ENCODE measurements around the gene TBC1D22A. TPM values are rescaled to one million over a fixed set of nuclear protein-coding genes. Genes with fewer than 3 reads are reported as not detected.

Gene TBC1D22A
- total RNA-seq, 1 experiment from 2014 or later = 26.0 TPM

DNA sequence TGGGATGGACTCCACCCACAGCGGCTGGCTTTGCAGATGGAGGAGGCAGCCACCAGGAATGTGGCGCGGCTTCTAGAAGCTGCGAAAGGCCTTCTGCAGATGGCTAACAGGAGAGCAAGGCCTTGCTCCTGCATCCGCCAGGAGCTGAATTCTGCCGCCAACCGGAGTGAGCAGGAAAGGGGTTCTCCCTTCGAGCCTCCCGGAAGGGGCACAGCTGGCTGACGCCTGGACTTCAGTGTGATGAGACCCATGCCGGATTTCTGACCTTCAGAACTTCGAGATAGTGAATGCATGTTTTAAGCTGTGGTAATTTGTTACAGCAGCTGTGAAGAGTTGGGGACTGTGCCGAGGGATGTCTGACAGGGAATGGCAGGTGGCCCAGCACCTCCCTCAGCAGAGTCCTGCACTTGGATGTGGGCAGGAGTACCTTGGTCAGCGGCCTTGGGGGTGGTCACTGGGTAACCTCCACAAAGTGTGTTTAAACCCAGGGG is 7.7 kb downstream of the TBC1D22A start:
- Mint-ChIP-seq H3K36me3 (ENCODE audit: insufficient read depth, unreplicated experiment) (peaks cover 16% of the 10 kb centered on the region), H3K9me3 (ENCODE audit: unreplicated experiment) (no peaks in the 10 kb centered on the region), H3K27me3 (ENCODE audit: insufficient read depth, unreplicated experiment) (no peaks in the 10 kb centered on the region), H3K4me3 (ENCODE audit: unreplicated experiment) (no peak overlapping the region), H3K4me1 (ENCODE audit: insufficient read depth, unreplicated experiment) (peaks cover 23% of the 10 kb centered on the region), H3K27ac (ENCODE audit: low read depth, unreplicated experiment) (no peak overlapping the region)
- TF ChIP-seq, protein P1, sequence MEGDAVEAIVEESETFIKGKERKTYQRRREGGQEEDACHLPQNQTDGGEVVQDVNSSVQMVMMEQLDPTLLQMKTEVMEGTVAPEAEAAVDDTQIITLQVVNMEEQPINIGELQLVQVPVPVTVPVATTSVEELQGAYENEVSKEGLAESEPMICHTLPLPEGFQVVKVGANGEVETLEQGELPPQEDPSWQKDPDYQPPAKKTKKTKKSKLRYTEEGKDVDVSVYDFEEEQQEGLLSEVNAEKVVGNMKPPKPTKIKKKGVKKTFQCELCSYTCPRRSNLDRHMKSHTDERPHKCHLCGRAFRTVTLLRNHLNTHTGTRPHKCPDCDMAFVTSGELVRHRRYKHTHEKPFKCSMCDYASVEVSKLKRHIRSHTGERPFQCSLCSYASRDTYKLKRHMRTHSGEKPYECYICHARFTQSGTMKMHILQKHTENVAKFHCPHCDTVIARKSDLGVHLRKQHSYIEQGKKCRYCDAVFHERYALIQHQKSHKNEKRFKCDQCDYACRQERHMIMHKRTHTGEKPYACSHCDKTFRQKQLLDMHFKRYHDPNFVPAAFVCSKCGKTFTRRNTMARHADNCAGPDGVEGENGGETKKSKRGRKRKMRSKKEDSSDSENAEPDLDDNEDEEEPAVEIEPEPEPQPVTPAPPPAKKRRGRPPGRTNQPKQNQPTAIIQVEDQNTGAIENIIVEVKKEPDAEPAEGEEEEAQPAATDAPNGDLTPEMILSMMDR (IDR thresholded peaks at IDR 0.05; ENCODE audit: unreplicated experiment) = no peak
- ChIA-PET CTCF (no interaction called here), POLR2A (interaction anchor here (0.9 to 5.9 kb wide), 2 partner anchors 8 to 16 kb away, joined by 3 to 109 read pairs; partner anchors contain the start of gene TBC1D22A)
- intact Hi-C loops (cut with micrococcal nuclease) = no loop called here
- no TSS peak for BruUV-seq (replicated peaks)
- DNase-seq (ENCODE audit: unreplicated experiment) = no peak

DNA sequence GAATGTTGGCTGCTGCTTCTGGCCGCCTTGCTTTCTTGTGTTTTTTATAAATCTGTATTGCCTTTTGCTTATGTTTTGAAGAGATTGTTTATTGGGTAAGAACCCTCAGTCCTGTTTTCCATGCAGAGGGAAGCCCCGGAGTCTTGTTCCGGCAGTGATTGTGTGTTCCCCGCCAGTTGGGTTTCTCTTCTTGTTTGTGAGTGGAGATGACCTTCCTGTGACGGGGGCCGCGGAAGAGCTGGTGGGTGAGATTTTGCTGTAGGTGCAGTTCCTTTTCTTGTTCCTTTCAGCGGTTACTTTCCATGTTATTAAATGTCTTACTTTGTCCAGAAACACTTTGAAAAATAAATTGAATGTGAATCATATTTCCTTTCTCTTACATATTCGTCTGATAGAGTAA is 8.3 kb downstream of the TBC1D22A start:
- intact Hi-C loops (cut with micrococcal nuclease) = no loop called here
- BruUV-seq (replicated peaks) = no TSS peak
- Mint-ChIP-seq H3K4me3 (ENCODE audit: unreplicated experiment) (no peak overlapping the region), H3K36me3 (ENCODE audit: insufficient read depth, unreplicated experiment) (peaks cover 16% of the 10 kb centered on the region), H3K4me1 (ENCODE audit: insufficient read depth, unreplicated experiment) (peaks cover 26% of the 10 kb centered on the region), H3K27me3 (ENCODE audit: insufficient read depth, unreplicated experiment) (no peaks in the 10 kb centered on the region), H3K27ac (ENCODE audit: low read depth, unreplicated experiment) (peak overlapping the region; percentile 49), H3K9me3 (ENCODE audit: unreplicated experiment) (no peaks in the 10 kb centered on the region)
- TF ChIP-seq, protein P1 (IDR thresholded peaks at IDR 0.05; ENCODE audit: unreplicated experiment) = no peak
- no peak for DNase-seq (ENCODE audit: unreplicated experiment)
- POLR2A ChIA-PET = interaction anchor here (5.9 kb wide), 1 partner anchor 8 kb away, joined by 109 read pairs; the partner anchor contains the start of gene TBC1D22A
- CTCF ChIA-PET = no interaction called here

DNA sequence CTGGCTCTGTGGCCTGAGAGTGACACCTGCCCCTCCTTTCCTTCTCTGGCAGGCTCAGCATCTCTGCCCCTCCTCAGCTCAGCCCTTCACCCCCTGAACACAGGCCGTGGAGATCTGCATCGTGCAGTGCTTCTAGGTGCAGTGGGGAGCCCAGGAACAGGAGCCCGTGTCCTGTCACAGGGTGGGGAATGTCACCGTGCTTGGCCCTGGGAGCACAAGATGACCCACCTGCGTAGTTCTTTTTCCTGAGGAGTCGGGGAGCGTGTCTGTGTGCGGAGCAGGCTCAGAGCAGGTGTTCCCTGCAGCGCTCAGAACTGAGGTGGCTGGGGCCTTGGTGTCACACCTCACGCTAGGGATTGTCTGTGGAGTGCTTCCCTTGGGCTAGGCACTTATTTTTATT is 10.6 kb downstream of the TBC1D22A start:
- TF ChIP-seq, protein P1 (IDR thresholded peaks at IDR 0.05; ENCODE audit: unreplicated experiment) = no peak
- no peak overlapping the region for H3K4me3 Mint-ChIP-seq (ENCODE audit: unreplicated experiment)
- intact Hi-C loops (cut with micrococcal nuclease) = no loop called here
- no peaks in the 10 kb centered on the region for H3K9me3 Mint-ChIP-seq (ENCODE audit: unreplicated experiment)
- BruUV-seq (replicated peaks) = no TSS peak
- peaks cover 29% of the 10 kb centered on the region for H3K36me3 Mint-ChIP-seq (ENCODE audit: insufficient read depth, unreplicated experiment)
- ChIA-PET POLR2A (interaction anchor here (1.1 to 5.9 kb wide), 6 partner anchors 8 to 29 kb away, joined by 3 to 109 read pairs (median 4); partner anchors contain the start of gene TBC1D22A), CTCF (interaction anchor here (0.7 to 4.3 kb wide), 5 partner anchors 11 to 55 kb away, joined by 3 to 41 read pairs (median 25); partner anchors contain the start of gene TBC1D22A)
- no peaks in the 10 kb centered on the region for H3K27me3 Mint-ChIP-seq (ENCODE audit: insufficient read depth, unreplicated experiment)
- H3K27ac Mint-ChIP-seq (ENCODE audit: low read depth, unreplicated experiment) = peak overlapping the region; percentile 85
- peaks cover 35% of the 10 kb centered on the region for H3K4me1 Mint-ChIP-seq (ENCODE audit: insufficient read depth, unreplicated experiment)
- DNase-seq (ENCODE audit: unreplicated experiment) = no peak

DNA sequence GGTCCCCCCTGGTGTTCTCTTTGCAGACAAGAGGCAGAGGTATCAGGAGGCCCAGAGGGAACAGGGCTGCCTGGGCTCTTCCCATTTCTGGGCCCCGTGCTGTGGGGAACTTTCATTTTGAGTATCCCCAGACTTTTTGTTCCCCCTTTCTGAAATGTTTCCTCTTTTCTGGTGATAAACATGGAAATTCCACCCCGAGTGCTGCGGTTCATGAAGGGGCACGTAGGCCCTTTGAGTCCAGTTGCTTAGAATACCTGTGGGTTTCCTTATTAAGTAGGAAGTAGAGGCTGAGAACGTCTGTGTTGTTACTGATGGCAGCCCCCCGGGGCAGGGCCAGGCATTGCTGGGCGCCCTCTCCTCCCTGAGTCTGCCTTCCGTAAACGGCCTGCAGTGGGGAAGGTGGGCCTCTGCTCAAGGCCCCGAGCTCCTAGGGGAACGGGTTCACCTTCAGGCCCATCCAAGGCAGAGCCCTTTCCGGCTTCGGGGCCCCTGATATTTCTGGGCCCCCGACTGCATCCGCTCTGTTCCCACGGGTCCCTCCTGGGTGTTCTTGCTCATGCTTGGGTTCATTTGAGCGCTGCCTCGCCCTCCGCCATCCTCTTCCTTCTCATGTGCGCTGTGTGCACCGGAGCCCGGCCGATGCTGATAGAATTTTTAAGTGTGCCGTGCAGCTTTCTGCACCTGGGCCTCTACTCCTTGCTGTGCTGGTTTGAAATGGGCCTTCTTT is 12.0 kb downstream of the TBC1D22A start:
- peak overlapping the region; percentile 85 for H3K27ac Mint-ChIP-seq (ENCODE audit: low read depth, unreplicated experiment)
- no peak for DNase-seq (ENCODE audit: unreplicated experiment)
- POLR2A ChIA-PET = interaction anchor here (0.7 to 5.9 kb wide), 13 partner anchors 9 to 1030 kb away, joined by 3 to 109 read pairs (median 3); partner anchors contain the start of gene TBC1D22A
- no peaks in the 10 kb centered on the region for H3K9me3 Mint-ChIP-seq (ENCODE audit: unreplicated experiment)
- BruUV-seq (replicated peaks) = TSS peak; percentile 52
- peak overlapping the region; percentile 59 for H3K4me3 Mint-ChIP-seq (ENCODE audit: unreplicated experiment)
- peaks cover 32% of the 10 kb centered on the region for H3K36me3 Mint-ChIP-seq (ENCODE audit: insufficient read depth, unreplicated experiment)
- H3K27me3 Mint-ChIP-seq (ENCODE audit: insufficient read depth, unreplicated experiment) = no peaks in the 10 kb centered on the region
- peaks cover 34% of the 10 kb centered on the region for H3K4me1 Mint-ChIP-seq (ENCODE audit: insufficient read depth, unreplicated experiment)
- TF ChIP-seq, protein P1 (IDR thresholded peaks at IDR 0.05; ENCODE audit: unreplicated experiment) = no peak
- intact Hi-C loops (cut with micrococcal nuclease) = no loop called here
- CTCF ChIA-PET = interaction anchor here (0.6 to 4.3 kb wide), 7 partner anchors 12 to 1719 kb away, joined by 3 to 41 read pairs (median 9); partner anchors contain the start of gene TBC1D22A
